Fibroblast of the aortic adventitia (primary cell): Measurements from ENCODE around the gene UBE2I. TPM values are rescaled to one million over a fixed set of nuclear protein-coding genes. Genes with fewer than 3 reads are reported as not detected.
"Not testable (repeated sequence)": the region's sequence is repeated elsewhere in the genome, so short reads cannot be mapped to it uniquely, and the experiment has no call there.

Source experiments
- DNase-seq: peaks from one replicate; pipeline ENCODE4 v3.0.0-alpha.2; 2010; ENCODE audit warnings: low read depth
- H3K4me3 ChIP-seq: 2 replicates; pipeline ENCODE4 v1.5.1; 2011; ENCODE audit warnings: low read depth, mild to moderate bottlenecking, control low read depth, low read length, moderate library complexity
- total RNA-seq: library from RNA; depleted of rRNA; stranded (reverse); fragments of >200 nt; gene quantifications from 2 replicates; pipeline ENCODE4 v1.2.3, GENCODE V29; 2012; ENCODE audit warnings: low replicate concordance
- TF ChIP-seq, protein P1 (sequence below): IDR thresholded peaks from 2 replicates; pipeline ENCODE4 v1.5.1; 2011; ENCODE audit warnings: mild to moderate bottlenecking, low read length, control low read depth, inconsistent platforms; ENCODE audit not compliant: insufficient read depth

Gene UBE2I
- total RNA-seq, 1 donor, result 70.3 TPM

DNA sequence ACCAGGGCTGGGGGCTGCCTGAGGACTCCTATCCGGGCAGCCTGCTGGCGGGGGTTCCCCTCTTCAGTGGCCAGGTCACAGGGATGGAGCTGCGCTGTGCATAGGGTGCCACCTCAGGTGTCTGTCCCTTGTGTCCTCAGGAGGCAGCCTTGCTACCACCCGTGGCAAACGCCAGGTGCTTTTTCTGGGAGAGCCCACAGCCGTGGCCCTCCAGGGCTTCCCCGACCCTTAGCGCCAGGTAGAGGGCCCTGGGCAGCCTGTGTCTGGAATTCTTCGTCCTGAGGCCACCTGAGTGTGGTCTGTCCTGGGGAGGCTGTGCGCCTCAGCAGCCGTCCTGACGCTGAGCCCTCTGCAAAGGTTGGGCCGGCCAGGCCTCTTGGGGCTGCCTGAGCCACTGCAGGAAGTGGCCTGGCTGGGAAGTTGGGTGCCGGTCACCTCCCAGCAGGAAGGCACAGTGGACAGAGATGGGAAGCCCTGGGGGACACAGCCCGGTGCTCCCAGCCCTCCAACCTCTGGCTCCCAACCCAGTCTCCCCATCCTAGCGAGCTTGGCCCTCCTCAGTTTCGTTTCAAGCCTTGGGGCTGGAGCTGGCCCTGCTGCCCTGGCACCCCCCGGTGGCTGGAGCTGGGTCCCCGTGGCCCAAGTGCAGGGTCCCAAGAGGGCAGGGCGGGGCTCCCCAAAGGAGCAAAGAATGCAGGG lies 16.4 kb downstream of the UBE2I start:
- no peak for DNase-seq
- no peak overlapping the region for H3K4me3 ChIP-seq
- TF ChIP-seq, protein P1, sequence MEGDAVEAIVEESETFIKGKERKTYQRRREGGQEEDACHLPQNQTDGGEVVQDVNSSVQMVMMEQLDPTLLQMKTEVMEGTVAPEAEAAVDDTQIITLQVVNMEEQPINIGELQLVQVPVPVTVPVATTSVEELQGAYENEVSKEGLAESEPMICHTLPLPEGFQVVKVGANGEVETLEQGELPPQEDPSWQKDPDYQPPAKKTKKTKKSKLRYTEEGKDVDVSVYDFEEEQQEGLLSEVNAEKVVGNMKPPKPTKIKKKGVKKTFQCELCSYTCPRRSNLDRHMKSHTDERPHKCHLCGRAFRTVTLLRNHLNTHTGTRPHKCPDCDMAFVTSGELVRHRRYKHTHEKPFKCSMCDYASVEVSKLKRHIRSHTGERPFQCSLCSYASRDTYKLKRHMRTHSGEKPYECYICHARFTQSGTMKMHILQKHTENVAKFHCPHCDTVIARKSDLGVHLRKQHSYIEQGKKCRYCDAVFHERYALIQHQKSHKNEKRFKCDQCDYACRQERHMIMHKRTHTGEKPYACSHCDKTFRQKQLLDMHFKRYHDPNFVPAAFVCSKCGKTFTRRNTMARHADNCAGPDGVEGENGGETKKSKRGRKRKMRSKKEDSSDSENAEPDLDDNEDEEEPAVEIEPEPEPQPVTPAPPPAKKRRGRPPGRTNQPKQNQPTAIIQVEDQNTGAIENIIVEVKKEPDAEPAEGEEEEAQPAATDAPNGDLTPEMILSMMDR, result no peak

DNA sequence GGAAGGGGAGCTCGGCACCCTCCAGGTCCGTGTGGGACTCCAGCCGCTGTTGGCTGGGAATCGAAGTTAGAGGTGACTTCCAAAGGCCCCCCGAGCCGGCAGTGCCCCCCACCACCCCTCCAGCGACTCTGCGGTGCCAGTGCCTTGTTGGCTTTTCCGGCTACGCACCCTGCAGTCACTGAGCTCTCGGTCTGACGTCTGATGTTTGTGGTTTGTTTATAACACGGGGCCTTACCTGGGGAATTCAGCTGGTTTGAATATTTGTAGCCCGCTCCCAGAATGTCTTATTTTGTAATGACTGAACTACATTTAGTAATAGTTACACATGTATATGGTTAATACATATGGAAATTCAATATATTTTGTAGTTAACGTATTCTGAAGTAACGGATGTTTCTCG lies 17.0 kb downstream of the UBE2I start:
- no peak for DNase-seq
- TF ChIP-seq, protein P1, result no peak
- H3K4me3 ChIP-seq, result no peak overlapping the region

DNA sequence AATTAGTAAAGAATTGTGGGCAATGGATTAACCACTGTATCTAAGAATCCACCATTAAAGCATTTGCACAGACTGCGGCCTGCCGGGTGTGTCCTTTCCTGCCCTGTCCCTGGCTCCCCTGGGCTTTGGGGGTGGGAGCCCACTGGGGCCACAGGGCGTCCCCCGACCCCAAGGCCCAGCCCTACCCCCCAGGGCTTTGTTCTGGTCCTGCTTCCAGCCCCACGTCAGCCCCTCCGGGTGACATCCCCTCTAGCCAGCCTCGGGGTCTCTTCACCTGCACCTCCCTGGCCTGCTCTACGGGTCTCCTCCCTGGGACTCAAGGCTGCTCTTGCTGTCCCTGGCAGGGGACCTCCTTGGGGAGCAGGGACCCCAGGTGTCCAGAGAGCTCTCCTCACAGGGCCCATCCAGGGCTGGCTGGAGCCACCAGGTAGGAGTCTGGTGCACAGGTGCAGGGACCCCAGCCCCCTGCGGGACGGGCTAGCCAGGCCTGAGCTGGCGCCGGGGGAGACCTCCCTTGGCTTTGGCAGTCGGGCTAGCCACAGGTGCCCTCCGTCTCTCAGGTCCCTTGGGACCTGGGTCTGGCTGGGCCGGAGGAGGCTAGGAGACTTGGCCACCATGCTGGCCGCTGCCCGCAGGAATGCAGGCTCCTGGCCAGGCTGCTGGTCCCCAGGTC lies 17.6 kb downstream of the UBE2I start:
- TF ChIP-seq, protein P1, result no peak
- H3K4me3 ChIP-seq, result no peak overlapping the region
- DNase-seq, result no peak

DNA sequence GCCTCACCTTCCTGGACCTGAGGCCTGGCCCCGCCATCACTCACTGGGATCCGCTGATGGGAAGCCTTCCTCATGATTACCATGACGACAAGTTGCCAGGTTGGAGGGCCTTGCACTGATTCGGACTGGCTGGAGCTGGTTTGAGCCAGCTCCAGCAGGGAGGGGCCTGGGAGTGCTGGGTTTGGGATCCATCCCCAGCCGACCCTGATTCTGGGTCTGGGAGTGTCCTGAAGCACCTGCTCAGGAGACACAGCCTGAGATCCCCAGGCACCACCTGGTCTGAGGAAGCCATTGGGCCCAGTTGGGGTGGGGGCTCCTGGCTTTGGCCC lies 18.1 kb downstream of the UBE2I start:
- DNase-seq, result no peak
- no peak overlapping the region for H3K4me3 ChIP-seq
- TF ChIP-seq, protein P1, result no peak

DNA sequence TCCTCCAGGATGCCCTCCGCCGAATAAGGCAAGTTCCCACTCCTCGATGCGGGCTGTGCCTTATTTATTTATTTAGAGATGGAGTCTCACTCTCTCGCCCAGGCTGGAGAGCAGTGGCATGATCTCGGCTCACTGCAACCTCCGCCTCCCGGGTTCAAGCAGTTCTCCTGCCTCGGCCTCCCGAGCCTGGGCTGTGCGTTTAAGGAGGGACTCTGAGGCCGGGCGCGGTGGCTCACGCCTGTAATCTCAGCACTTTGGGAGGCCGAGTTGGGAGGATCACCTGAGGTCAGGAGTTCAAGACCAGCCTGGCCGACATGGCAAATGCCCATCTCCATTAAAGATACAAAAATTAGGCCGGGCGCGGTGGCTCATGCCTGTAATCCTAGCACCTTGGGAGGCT lies 18.7 kb downstream of the UBE2I start:
- not testable (repeated sequence) for DNase-seq, H3K4me3 ChIP-seq

DNA sequence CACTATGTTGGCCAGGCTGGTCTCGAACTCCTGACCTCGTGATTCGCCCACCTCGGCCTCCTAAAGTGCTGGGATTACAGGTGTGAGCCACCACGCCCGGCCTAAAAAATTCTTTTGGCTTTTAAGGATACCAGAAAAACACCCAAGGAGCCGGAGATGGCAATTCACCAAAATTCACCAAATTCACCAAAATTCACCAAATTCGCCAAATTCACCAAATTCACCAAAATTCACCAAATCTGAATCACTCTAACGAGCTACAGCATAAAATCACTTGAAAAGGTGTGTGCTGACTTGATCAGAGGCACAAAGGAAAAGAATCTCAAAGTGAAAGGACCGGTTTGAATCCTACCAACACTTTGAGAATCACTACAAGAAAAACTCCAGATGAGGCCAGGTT lies 19.5 kb downstream of the UBE2I start:
- not testable (repeated sequence) for H3K4me3 ChIP-seq, DNase-seq

DNA sequence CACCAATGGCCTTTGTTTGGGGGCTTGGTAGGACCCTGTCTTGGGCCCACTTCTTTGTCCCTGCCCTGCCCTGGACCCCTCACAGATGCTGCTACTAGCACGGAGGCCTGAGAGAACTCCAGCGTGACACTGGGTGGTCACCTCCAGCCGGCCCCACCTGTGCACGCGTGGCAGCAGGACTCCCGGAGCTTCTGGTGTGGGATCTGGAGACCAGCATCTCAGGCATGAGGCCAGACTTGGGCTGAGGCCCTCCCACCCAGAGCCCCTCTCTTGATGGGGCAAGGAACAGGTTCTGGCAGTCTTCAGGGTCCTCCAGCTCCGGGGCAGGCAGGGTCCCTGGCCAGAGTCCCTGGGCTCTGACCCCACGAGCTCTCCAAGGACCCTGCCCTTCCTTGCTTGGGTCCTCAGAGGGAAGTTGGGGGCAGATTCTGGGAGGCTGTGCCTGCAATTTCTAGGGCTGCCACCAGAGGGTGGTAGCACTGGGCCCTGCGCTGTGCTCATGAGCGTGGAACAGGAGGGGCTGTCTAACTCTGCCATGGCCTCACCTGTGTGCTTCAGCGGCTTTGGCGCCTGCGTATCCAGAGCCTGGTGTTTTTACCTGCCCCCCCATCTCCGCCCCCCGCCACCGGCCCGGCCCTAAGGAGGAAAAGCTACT lies 21.0 kb downstream of the UBE2I start:
- no peak overlapping the region for H3K4me3 ChIP-seq
- TF ChIP-seq, protein P1, result peak; percentile 39
- DNase-seq, result no peak
